Measurements from ENCODE around the gene SRSF5. TPM values are rescaled to one million over a fixed set of nuclear protein-coding genes. Genes with fewer than 3 reads are reported as not detected.
"Not testable (repeated sequence)": the region's sequence is repeated elsewhere in the genome, so short reads cannot be mapped to it uniquely, and the experiment has no call there.

Gene SRSF5
- total RNA-seq, result 288 TPM

- peak; percentile 99 for DNase-seq
Measured at GRCh38 chr14:69766984-69767368, at the start of gene SRSF5. Gene SRSF5 (plus strand): TSS chr14:69767142. CDS start chr14:69768157, 1,015 bp downstream.

GRCh38 chr14:69718614-69719013 lies 48.3 kb upstream of the SRSF5 start:
- not testable (repeated sequence) for DNase-seq

- DNase-seq, result peak; percentile 67
Measured at GRCh38 chr14:69719501-69719951, 47.4 kb upstream of the SRSF5 start.

- DNase-seq, result no peak
Measured at GRCh38 chr14:69720912-69721311, 46.0 kb upstream of the SRSF5 start.

GRCh38 chr14:69726761-69727511 lies 40.0 kb upstream of the SRSF5 start:
- DNase-seq, result peak; percentile 90

- no peak for DNase-seq
Measured at GRCh38 chr14:69727860-69728259, 39.1 kb upstream of the SRSF5 start.

GRCh38 chr14:69731919-69732598 lies 34.9 kb upstream of the SRSF5 start:
- not testable (repeated sequence) for DNase-seq

GRCh38 chr14:69736405-69736804 lies 30.5 kb upstream of the SRSF5 start:
- not testable (repeated sequence) for DNase-seq

GRCh38 chr14:69741055-69741454 lies 25.9 kb upstream of the SRSF5 start:
- DNase-seq, result no peak

- no peak for DNase-seq
Measured at GRCh38 chr14:69749956-69750355, 17.0 kb upstream of the SRSF5 start.

GRCh38 chr14:69750495-69750894 lies 16.4 kb upstream of the SRSF5 start:
- DNase-seq, result no peak

GRCh38 chr14:69752773-69753172 lies 14.2 kb upstream of the SRSF5 start:
- DNase-seq, result no peak

GRCh38 chr14:69753860-69754259 lies 13.1 kb upstream of the SRSF5 start:
- DNase-seq, result no peak

- DNase-seq, result no peak
Measured at GRCh38 chr14:69754487-69754886, 12.5 kb upstream of the SRSF5 start.

GRCh38 chr14:69755296-69755695 lies 11.6 kb upstream of the SRSF5 start:
- DNase-seq, result no peak

- DNase-seq, result no peak
Measured at GRCh38 chr14:69755784-69756183, 11.2 kb upstream of the SRSF5 start.

- DNase-seq, result no peak
Measured at GRCh38 chr14:69756298-69756697, 10.6 kb upstream of the SRSF5 start.

- no peak for DNase-seq
Measured at GRCh38 chr14:69760810-69761209, 6.1 kb upstream of the SRSF5 start.

GRCh38 chr14:69763761-69764510 lies 3.0 kb upstream of the SRSF5 start:
- no peak for DNase-seq

- DNase-seq, result peak; percentile 98
Measured at GRCh38 chr14:69767369-69767999, 542 bp downstream of the SRSF5 start.

GRCh38 chr14:69768873-69769272 lies 1.9 kb downstream of the SRSF5 start:
- no peak for DNase-seq

GRCh38 chr14:69769623-69770022 lies 2.7 kb downstream of the SRSF5 start:
- DNase-seq, result no peak

GRCh38 chr14:69770559-69770958 lies 3.6 kb downstream of the SRSF5 start:
- no peak for DNase-seq
